Measurements from ENCODE around the gene PSMC4.

The PSMC4 gene

DNA sequence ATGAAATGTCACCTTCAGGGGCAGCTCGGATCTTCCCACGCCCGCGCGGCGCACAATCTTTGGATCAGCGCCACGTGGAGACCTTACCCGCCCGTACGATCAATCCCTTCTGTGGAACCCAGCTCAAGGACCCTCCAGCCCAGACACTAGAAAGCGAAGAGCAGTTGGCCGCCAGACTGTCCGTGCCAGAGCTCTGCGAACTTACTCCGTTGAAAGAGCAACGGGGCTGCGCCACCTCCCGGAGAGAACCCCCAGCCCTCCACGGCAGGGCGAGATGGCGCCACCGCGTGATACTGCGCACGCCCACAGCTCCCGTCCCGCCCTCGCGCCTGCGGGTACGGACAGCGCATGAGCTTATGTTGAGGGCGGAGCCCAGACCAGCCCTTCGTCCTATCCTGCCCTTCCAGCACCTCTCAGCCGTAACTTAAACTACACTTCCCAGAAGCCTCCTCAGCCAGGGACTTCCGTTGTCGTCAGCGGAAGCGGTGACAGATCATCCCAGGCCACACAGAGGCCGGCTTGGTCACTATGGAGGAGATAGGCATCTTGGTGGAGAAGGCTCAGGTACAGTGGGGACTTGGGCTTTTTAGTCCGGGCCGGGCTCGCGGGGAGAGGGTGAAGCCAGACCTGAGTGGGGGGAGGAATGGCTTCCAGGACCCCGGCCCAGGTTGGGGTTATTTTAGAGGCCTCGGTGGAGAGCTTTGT is at the start of gene PSMC4:
Gene PSMC4 (plus strand): TSS at position 491 of the 705 bp plus-strand sequence. CDS start 38 bp downstream, at position 529.
- DNase-seq (ENCODE audit: low spot score), result peak; percentile 98

DNA sequence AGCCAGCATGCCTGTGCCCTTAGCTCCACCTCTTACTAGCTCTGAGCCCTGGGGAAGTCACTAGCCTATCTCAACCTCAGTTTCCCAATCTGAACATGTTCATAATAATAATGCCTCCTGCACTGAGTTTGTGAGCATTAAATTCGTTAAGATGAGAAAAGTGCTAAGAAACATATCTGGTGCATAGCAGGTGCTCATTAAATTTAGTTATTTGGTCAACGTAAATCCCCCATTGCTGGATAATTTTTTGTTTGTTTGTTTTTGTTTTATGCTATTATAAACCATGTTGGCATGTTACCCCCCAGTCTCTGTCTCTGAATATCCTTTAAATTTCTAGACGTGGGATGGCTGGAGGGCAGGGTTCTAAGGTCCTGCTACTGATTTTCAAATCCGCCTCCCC is 47.1 kb upstream of the PSMC4 start:
- DNase-seq (ENCODE audit: low spot score), result no peak

DNA sequence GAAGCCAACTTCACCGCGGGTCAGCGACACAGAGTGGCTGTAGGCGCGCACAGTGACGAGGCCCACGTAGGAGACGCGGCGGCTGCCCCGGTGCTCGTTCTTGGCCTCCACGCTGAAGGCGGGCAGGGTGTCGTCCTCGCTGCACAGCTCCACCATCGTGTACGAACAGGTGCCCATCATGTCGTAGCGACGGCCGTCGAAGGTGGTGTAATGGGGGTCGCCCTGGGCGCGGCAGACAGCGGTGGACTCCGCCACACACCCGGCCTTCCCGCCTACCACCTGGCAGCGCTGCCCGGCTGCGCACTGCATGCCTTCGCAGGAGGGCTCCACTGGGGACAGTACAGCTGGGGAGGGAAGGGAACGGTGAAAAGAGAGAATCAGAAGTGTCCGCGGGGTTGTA is 46.6 kb upstream of the PSMC4 start:
- no peak for DNase-seq (ENCODE audit: low spot score)

- DNase-seq (ENCODE audit: low spot score), result no peak
Observed at GRCh38 chr19:39924952-39925351, 46.0 kb upstream of the PSMC4 start.

DNA sequence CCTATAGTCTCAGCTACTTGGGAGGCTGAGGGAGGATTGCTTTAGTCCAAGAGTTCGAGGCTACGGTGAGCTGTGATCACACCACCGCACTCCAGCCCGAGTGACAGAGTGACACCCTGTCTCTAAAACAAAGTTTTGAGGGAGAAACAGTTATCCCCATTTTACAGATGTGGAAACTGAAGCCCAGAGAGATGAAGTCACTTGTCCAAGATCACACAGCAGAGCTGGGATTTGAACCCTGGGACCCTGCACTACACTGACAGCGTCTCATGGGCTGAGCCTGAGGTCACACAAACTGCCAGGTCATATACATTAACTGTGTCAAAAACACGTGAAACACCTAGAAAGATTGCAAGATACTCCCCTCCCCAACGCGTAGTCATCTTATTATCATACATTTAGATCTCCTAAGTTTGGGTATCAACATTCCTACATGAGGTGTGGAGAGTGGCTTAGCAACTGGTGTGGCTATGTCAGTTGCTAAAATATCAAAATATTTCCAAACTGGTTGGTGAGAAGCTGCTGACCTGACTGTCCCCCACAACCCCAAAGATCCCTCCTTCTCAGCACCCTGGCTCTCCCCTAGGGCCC is 44.7 kb upstream of the PSMC4 start:
- DNase-seq (ENCODE audit: low spot score), result no peak

GRCh38 chr19:39927076-39927475 is 43.9 kb upstream of the PSMC4 start:
- no peak for DNase-seq (ENCODE audit: low spot score)

GRCh38 chr19:39927524-39928356 is 43.2 kb upstream of the PSMC4 start:
- DNase-seq (ENCODE audit: low spot score), result no peak

- DNase-seq (ENCODE audit: low spot score), result no peak
Observed at GRCh38 chr19:39928357-39928725, 42.6 kb upstream of the PSMC4 start.

DNA sequence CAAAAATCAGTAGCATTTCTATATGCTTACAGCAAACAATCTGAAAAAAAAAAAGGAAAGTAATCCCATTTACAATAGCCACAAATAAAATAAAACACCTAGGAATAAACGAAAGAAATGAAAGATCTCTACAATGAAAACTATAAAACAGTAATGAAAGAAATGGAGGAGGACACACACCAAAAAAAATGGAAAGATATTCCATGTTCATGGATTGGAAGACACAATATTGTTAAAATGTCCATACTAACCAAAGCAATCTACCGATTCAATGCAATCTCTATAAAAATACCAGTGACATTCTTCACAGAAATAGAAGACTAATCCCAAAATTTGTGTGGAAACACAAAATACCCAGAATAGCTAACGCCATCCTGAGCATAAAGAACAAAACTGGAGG is 41.2 kb upstream of the PSMC4 start:
- no peak for DNase-seq (ENCODE audit: low spot score)

- no peak for DNase-seq (ENCODE audit: low spot score)
Observed at GRCh38 chr19:39934584-39935363, 36.2 kb upstream of the PSMC4 start, which contains the start of gene FCGBP. TSS of gene FCGBP (minus strand) at chr19:39934634.

GRCh38 chr19:39935364-39935661 is 35.7 kb upstream of the PSMC4 start:
- no peak for DNase-seq (ENCODE audit: low spot score)

DNA sequence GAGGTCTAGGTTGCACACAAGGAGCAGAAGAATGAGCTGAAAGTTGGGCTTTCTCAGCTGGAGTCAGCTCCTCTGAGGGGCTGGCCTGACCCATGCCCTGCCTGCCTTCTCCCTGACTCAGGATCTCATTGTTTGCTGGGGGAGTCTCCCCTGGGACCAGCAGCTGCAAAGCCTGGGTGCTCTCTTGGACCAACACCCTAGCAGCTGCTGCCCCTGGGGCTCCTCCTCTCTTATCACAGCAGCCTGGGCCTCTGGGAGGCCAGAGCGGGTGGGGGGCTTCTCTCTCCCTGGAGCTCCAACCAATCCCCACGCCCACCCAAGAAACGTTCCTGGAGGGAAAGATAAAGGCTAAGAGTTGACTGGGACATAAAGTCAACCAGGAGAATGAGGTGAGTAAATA is 34.9 kb upstream of the PSMC4 start:
- no peak for DNase-seq (ENCODE audit: low spot score)

- no peak for DNase-seq (ENCODE audit: low spot score)
Observed at GRCh38 chr19:39936622-39937021, 34.3 kb upstream of the PSMC4 start.

DNA sequence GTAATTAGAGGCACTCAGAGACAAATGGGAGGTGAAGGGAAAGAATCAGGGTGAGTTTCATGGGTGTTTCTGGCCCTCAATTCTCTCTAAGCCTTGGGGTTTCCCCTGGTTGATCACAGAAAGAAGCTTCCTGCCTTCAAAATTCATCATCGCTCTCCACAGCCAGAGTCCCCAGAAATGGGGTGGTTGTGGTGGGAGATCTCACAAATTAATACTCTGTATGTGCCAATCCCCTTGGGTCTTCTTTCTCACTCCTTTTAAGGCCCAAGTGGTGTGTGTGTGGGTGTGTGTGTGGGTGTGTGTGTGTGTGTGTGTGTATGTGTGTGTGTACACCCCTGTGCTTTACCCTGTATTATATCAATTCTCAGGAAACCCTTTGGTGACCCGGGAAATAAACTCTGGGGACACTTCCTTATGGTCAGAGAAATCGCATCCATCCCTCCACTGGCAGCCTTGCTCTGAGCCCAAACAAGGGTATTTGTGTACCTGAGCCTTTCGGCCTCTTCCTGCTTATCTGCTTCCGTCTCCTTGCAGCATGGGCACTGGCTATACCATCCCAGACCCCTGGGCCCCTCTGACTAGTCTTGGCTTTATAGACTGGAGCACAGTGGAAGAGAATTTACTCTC is 33.8 kb upstream of the PSMC4 start:
- no peak for DNase-seq (ENCODE audit: low spot score)

GRCh38 chr19:39937787-39938186 is 33.2 kb upstream of the PSMC4 start:
- DNase-seq (ENCODE audit: low spot score), result no peak

- DNase-seq (ENCODE audit: low spot score), result no peak
Observed at GRCh38 chr19:39939556-39939955, 31.4 kb upstream of the PSMC4 start.

GRCh38 chr19:39940221-39940833 is 30.6 kb upstream of the PSMC4 start:
- no peak for DNase-seq (ENCODE audit: low spot score)

- no peak for DNase-seq (ENCODE audit: low spot score)
Observed at GRCh38 chr19:39941151-39941550, 29.8 kb upstream of the PSMC4 start.

DNA sequence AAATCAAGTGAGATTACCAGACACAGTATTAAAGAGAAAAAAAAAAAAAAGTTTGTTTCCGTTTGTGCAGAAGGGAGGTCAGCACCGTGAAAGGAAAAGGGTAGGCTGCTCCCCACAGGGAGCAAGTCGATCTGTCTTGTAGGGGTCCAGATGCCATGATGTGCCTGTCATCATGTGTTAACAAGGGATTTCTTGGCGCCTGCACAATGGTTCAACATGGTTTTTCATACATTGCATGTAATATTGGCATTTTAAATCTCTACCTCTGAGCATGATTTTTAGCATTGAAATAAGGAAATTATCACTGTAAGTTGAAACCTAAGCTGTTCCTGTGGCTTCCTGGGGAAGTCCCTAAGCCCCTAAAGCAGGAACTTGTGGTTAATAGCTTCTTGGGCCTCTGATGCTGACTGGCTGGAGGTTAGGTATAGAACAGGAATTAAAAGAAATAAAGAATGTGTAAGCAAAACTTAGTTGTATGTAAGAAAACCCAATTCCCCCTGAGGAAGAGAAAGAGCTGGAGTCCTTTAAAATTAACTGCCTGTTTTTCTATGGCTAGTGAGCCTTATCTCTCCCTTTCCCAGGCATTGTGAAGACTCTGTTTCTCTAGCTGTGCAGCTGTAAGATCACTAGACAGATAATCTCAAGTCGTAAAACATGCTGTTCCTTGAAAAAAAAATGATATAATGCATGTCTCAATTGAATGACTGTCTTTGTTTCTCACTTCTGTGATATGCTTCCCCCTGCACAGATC is 29.2 kb upstream of the PSMC4 start:
- DNase-seq (ENCODE audit: low spot score), result no peak

DNA sequence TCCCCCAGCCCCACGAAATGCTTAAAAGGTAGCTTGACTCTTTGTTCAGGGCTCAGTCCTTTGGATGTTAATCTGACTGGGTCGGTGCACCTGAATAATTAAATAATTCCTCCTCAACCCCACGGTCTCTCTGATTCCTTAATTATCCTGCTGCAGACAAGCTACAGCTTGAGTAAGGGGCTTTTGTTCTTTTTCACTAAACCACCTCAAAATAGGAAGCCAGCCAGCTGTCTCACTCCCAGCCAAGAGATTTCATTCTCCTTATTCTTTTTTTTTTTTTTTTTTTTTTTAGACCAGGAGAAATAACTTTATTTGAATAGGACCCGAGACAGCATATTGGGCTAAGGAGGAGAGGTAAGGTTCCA is 28.6 kb upstream of the PSMC4 start:
- DNase-seq (ENCODE audit: low spot score), result no peak

DNA sequence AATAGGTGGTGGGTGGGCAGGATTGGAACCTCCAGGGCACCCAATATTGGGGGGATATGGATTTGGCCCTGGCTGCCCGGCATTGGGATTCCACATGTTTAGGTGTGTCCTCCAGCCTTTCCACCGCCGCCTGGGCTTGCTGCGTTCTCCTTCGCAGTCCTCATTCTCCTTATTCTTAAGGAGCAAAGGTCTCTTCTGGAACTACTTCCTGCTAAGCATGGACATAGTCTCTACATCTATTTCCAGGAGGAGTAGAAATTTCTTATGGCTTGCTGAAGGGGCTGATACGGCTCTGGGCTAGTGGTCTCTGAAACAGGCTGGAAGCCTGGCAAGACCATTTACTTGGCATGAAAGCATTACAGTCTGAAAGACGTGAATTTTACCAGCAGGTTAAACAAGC is 27.4 kb upstream of the PSMC4 start:
- DNase-seq (ENCODE audit: low spot score), result no peak

Data from AG08396 (cell line).